ENCODE results near the gene MCOLN1. TPM values are rescaled to one million over a fixed set of nuclear protein-coding genes. Genes with fewer than 3 reads are reported as not detected.

Gene MCOLN1
- total and polyA plus RNA-seq, 2 of the 8 experiments (the other 6 are each of a cell fraction or from before 2014, with no cell fraction given), result 19.1 to 40.0 TPM

- ChIA-PET CTCF (ENCODE audit: partially characterized antibody) (interaction anchor here (0.8 to 1.8 kb wide), 2 partner anchors 15 to 88 kb away, joined by 3 read pairs; partner anchors contain the start of gene PNPLA6), POLR2A (ENCODE audit: partially characterized antibody) (interaction anchor here (1.6 kb wide), 1 partner anchor 15 kb away, joined by 7 read pairs; the partner anchor contains the start of gene PNPLA6)
- Histone ChIP-seq H3K36me3 (ENCODE audit: control insufficient read depth in 2 of 4, insufficient read depth in 4 of 4, low read length in 3 of 4) (peaks cover 0 to 7% (median 3%) of the 10 kb centered on the region in 4 experiments; a peak in 4 of 8 replicates), H2BK120ac (replicated peaks; ENCODE audit: low read depth, low read length) (no peak overlapping the region), H3K23me2 (ENCODE audit: low read depth, low read length) (peaks cover 2% of the 10 kb centered on the region; the same call in 1 of the 2 replicates), H3K79me2 (ENCODE audit: control insufficient read depth in 1 of 2, insufficient read depth in 2 of 2, low read length in 2 of 2) (no peaks in the 10 kb centered on the region), H2BK5ac (ENCODE audit: low read depth, low read length) (peak overlapping the region; percentile 68; the same call in 1 of the 2 replicates), H4K5ac (ENCODE audit: insufficient read length, low read depth, low read length) (no peak overlapping the region), H4K20me1 (replicated peaks in 1 of 2; ENCODE audit: control insufficient read depth in 1 of 2, insufficient read depth in 2 of 2, low read length in 2 of 2) (no peaks in the 10 kb centered on the region), H3K9me3 (ENCODE audit: insufficient read depth in 2 of 2, low read depth in 1 of 2, low read length in 1 of 2) (no peaks in the 10 kb centered on the region), H2AFZ (ENCODE audit: low read length) (no peak overlapping the region), H4K91ac (replicated peaks; ENCODE audit: insufficient read length, low read length) (no peak overlapping the region), H2BK15ac (ENCODE audit: low read length) (no peak overlapping the region), H3K9ac (replicated peaks in 1 of 4; ENCODE audit: extremely low read depth in 1 of 4, low read depth in 3 of 4, low read length in 3 of 4) (no peak overlapping the region), H2BK12ac (ENCODE audit: low read depth, low read length) (no peak overlapping the region), H3K4me3 (ENCODE audit: extremely low read depth in 1 of 4, insufficient read depth in 2 of 4, low read depth in 3 of 4, low read length in 4 of 4) (no peak overlapping the region), H3K56ac (replicated peaks; ENCODE audit: insufficient read length, low read depth, low read length) (no peak overlapping the region), H3K18ac (ENCODE audit: extremely low read depth, low read length) (no peak overlapping the region), H3K23ac (ENCODE audit: insufficient read length) (no peak overlapping the region), H3K4me2 (ENCODE audit: insufficient read depth in 1 of 2, low read depth in 2 of 2, low read length in 2 of 2) (no peak overlapping the region; a peak in 1 of 4 replicates), H3K4ac (replicated peaks; ENCODE audit: insufficient read length, low read depth, low read length) (no peak overlapping the region), H3K27me3 (replicated peaks in 1 of 4; ENCODE audit: control insufficient read depth in 3 of 4, extremely low read depth in 1 of 4, insufficient read depth in 3 of 4, low read length in 3 of 4) (no peaks in the 10 kb centered on the region), H3K14ac (ENCODE audit: insufficient read length) (no peak overlapping the region), H2BK20ac (ENCODE audit: low read length) (no peak overlapping the region), H3K4me1 (replicated peaks in 1 of 4; ENCODE audit: control insufficient read depth in 3 of 4, insufficient read depth in 4 of 4, low read length in 3 of 4) (peaks cover 0 to 7% (median 5%) of the 10 kb centered on the region in 4 experiments; a peak in 4 of 7 replicates), H3K27ac (ENCODE audit: low read depth, low read length) (no peak overlapping the region), H3K79me1 (ENCODE audit: low read depth, low read length) (no peaks in the 10 kb centered on the region), H4K8ac (ENCODE audit: extremely low read depth, insufficient read depth, low read length) (peak overlapping the region; percentile 62; the same call in 1 of the 2 replicates), H2AK5ac (ENCODE audit: low read depth, low read length) (no peak overlapping the region)
- 94% methylated on average over 31 of the region's 36 CpGs; no CpG with 5 or more reads in 1 of the 2 experiments for WGBS, 2 experiments (ENCODE audit: extremely low coverage in 1 of 2, insufficient coverage in 1 of 2, insufficient read length in 1 of 2, insufficient replicate concordance in 2 of 2, low coverage in 1 of 2, low lambda C conversion rate in 2 of 2, missing lambda C conversion rate in 1 of 2)
- FAIRE-seq (no peak), DNase-seq (ENCODE audit: low read depth in 1 of 2, low spot score in 2 of 2) (no peak)
- TF ChIP-seq GTF2F1 (IDR thresholded peaks at IDR 0.05; ENCODE audit: borderline replicate concordance, low read depth, low read length) (no peak), FOSL1 (IDR thresholded peaks at IDR 0.05; ENCODE audit: insufficient read depth, low read depth, low read length) (no peak), CBX5 (IDR thresholded peaks at IDR 0.05; ENCODE audit: low read depth, low read length) (no peak), POLR2A (IDR thresholded peaks at IDR 0.05; ENCODE audit: control extremely low read depth in 1 of 2, low read depth in 2 of 2, low read length in 2 of 2) (no peak), TAF7 (optimal IDR thresholded peaks at IDR 0.05; ENCODE audit: borderline replicate concordance, low read depth, low read length) (no peak), RFX5 (IDR thresholded peaks at IDR 0.05; ENCODE audit: borderline replicate concordance, low read depth, low read length) (no peak), CHD2 (IDR thresholded peaks at IDR 0.05; ENCODE audit: low read length) (no peak), ATF2 (IDR thresholded peaks at IDR 0.05; ENCODE audit: low read length) (no peak), TAF1 (IDR thresholded peaks at IDR 0.05; ENCODE audit: low read depth, low read length) (no peak), ASH2L (IDR thresholded peaks at IDR 0.05; ENCODE audit: low read length) (no peak)
Observed at GRCh38 chr19:7549429-7550148, 27.2 kb downstream of the MCOLN1 start.
